HUES48 (cell line): ENCODE data around the gene KLF2.

Experiments
- H3K27ac ChIP-seq: one replicate; pipeline ENCODE4 v1.7.0; 2013; ENCODE audit warnings: low read depth, low read length, inconsistent platforms
- H3K27me3 ChIP-seq: 2 replicates; pipeline ENCODE4 v1.6.1; 2013; ENCODE audit warnings: mild to moderate bottlenecking, low read length; ENCODE audit not compliant: control insufficient read depth, insufficient read depth
- H3K36me3 ChIP-seq: 2 replicates; pipeline ENCODE4 v1.6.1; 2013; ENCODE audit warnings: low read length; ENCODE audit not compliant: control insufficient read depth, insufficient read depth
- H3K4me1 ChIP-seq: 2 replicates; pipeline ENCODE4 v1.6.1; 2013; ENCODE audit warnings: mild to moderate bottlenecking, low read length; ENCODE audit not compliant: control insufficient read depth, insufficient read depth
- H3K4me3 ChIP-seq: 2 replicates; pipeline ENCODE4 v1.5.1; 2013; ENCODE audit warnings: mild to moderate bottlenecking, low read depth, low read length
- H3K9ac ChIP-seq: 2 replicates; pipeline ENCODE4 v1.6.1; 2013; ENCODE audit warnings: mild to moderate bottlenecking, low read depth, low read length, moderate library complexity
- H3K9me3 ChIP-seq: 2 replicates; pipeline ENCODE4 v1.6.1; 2013; ENCODE audit warnings: low read length; ENCODE audit not compliant: control insufficient read depth, insufficient read depth

The KLF2 gene

GRCh38 chr19:16351133-16351809 lies 26.6 kb downstream of the KLF2 start:
- H3K27me3 ChIP-seq = no peaks in the 10 kb centered on the region
- no peaks in the 10 kb centered on the region for H3K9me3 ChIP-seq
- no peak overlapping the region for H3K9ac ChIP-seq
- no peak overlapping the region for H3K4me3 ChIP-seq
- H3K4me1 ChIP-seq = no peaks in the 10 kb centered on the region
- no peak overlapping the region for H3K27ac ChIP-seq
- H3K36me3 ChIP-seq = no peaks in the 10 kb centered on the region

- Histone ChIP-seq H3K27ac (no peak overlapping the region), H3K9ac (no peak overlapping the region), H3K36me3 (no peaks in the 10 kb centered on the region), H3K9me3 (no peaks in the 10 kb centered on the region), H3K4me3 (no peak overlapping the region), H3K27me3 (no peaks in the 10 kb centered on the region), H3K4me1 (no peaks in the 10 kb centered on the region)
These were observed 30.8 kb downstream of the KLF2 start for GRCh38 chr19:16355293-16356043.

DNA sequence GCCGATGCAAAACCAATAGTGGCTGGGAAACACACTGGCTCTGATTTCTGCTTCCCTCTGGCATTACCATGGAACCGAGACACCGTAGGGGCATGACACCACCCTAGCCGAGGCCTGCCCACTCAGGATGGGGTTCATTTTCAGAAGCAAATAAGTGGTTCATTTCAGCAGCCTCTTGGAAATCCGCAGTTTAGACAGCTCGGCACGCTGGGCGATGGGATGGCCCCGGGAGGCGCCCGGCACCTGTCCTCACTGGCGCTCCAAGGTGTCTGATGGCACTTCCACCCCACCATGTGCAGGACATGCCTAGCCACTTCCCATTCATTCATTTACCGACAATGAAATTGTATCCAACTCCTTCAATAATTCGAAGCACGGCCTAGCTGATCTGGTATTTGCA lies 33.8 kb downstream of the KLF2 start:
- H3K9me3 ChIP-seq = no peaks in the 10 kb centered on the region
- no peaks in the 10 kb centered on the region for H3K4me1 ChIP-seq
- no peaks in the 10 kb centered on the region for H3K27me3 ChIP-seq
- no peak overlapping the region for H3K27ac ChIP-seq
- no peaks in the 10 kb centered on the region for H3K36me3 ChIP-seq
- H3K4me3 ChIP-seq = no peak overlapping the region
- no peak overlapping the region for H3K9ac ChIP-seq

GRCh38 chr19:16359074-16359473 lies 34.4 kb downstream of the KLF2 start:
- Histone ChIP-seq H3K9me3 (no peaks in the 10 kb centered on the region), H3K36me3 (no peaks in the 10 kb centered on the region), H3K4me1 (no peaks in the 10 kb centered on the region), H3K27ac (no peak overlapping the region), H3K9ac (no peak overlapping the region), H3K4me3 (no peak overlapping the region), H3K27me3 (no peaks in the 10 kb centered on the region)

GRCh38 chr19:16359964-16360363 lies 35.3 kb downstream of the KLF2 start:
- no peaks in the 10 kb centered on the region for H3K4me1 ChIP-seq
- H3K9me3 ChIP-seq = no peaks in the 10 kb centered on the region
- H3K27me3 ChIP-seq = no peaks in the 10 kb centered on the region
- H3K9ac ChIP-seq = no peak overlapping the region
- H3K27ac ChIP-seq = no peak overlapping the region
- H3K36me3 ChIP-seq = no peaks in the 10 kb centered on the region
- H3K4me3 ChIP-seq = no peak overlapping the region

DNA sequence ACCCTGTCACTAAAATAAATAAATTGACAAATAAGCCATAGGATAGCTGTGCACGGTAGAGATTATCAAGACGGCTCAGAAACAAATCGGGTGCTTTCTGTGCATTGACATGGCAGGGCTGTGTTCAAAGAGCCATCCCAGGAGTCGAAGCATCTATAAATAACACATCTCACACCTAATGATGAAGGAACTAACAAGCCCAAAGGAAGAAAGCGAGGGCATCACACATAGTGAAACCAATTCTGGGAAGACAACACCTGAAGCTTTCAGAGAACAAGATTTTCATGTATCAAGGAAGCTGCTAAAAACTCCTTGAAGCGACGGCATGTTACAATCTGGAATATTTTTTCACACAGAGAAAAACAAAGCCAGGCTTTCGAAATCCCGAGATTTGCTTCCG lies 36.1 kb downstream of the KLF2 start:
- Histone ChIP-seq H3K27ac (no peak overlapping the region), H3K36me3 (no peaks in the 10 kb centered on the region), H3K4me1 (no peaks in the 10 kb centered on the region), H3K9ac (no peak overlapping the region), H3K9me3 (no peaks in the 10 kb centered on the region), H3K4me3 (no peak overlapping the region), H3K27me3 (no peaks in the 10 kb centered on the region)

- H3K4me1 ChIP-seq = peaks cover 1% of the 10 kb centered on the region; the same call in 1 of the 2 replicates
- H3K9ac ChIP-seq = no peak overlapping the region
- H3K9me3 ChIP-seq = no peaks in the 10 kb centered on the region
- no peaks in the 10 kb centered on the region for H3K27me3 ChIP-seq
- no peak overlapping the region for H3K27ac ChIP-seq
- no peaks in the 10 kb centered on the region for H3K36me3 ChIP-seq
- H3K4me3 ChIP-seq = no peak overlapping the region
These were observed 36.6 kb downstream of the KLF2 start for GRCh38 chr19:16361254-16361653.

DNA sequence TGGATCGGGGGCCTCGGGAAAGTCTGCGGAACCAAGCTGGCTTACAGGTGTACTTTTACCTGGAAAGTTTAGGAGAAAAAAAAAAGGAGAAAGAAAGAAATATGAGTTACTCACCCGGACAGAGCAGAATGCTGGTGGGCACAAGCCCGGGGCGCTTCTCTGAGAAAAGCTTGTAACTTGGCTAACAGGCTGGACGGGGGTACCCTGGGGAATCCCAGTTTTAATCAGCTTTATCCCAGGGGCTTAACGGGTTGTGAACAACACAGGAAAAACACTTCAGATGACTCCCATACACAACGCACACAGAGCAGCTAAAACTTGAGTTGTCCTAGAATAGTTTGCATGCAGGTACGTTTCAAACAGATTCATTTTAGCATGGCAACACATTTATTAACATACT lies 37.3 kb downstream of the KLF2 start:
- Histone ChIP-seq H3K4me3 (no peak overlapping the region), H3K36me3 (no peaks in the 10 kb centered on the region), H3K9me3 (no peaks in the 10 kb centered on the region), H3K27me3 (no peaks in the 10 kb centered on the region), H3K27ac (no peak overlapping the region), H3K4me1 (peaks cover 8% of the 10 kb centered on the region), H3K9ac (no peak overlapping the region)

DNA sequence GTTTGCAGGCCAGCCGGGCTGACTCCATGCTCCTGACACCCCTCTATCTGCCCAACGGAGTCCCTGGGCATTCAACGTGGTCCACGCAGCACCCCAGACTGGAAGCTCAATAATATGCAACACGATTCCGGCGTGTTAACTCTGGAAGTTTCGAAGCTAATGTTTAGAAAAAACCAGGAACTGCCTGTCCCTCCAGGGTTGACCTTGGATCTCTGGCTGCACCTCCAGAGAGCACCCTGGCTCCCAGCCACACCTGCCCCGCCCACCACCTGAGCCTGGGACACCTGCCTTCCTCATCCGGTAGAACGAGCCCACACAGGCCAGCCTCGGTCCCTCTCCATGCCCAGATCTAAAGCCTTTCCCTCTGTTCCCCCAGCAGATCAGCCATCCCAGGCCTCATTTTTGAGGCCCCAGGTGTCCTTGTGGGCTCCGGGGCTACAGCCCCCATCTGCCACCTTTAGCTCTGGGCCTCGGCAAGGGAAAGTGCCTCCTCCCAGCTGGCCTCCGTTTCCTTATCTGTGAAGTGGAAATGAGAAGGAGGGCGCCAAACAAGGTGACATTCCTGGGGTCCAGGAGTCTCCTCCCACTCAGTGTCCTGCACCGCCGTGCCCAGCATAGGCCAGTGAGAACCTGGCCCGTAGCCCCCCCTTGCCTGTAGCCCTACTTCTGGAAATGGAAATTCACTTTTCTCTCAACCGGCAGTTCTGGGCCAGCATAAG lies 38.7 kb downstream of the KLF2 start:
- no peaks in the 10 kb centered on the region for H3K9me3 ChIP-seq
- H3K4me3 ChIP-seq = no peak overlapping the region
- H3K9ac ChIP-seq = no peak overlapping the region
- no peaks in the 10 kb centered on the region for H3K36me3 ChIP-seq
- no peaks in the 10 kb centered on the region for H3K27me3 ChIP-seq
- peaks cover 11% of the 10 kb centered on the region for H3K4me1 ChIP-seq
- no peak overlapping the region for H3K27ac ChIP-seq

DNA sequence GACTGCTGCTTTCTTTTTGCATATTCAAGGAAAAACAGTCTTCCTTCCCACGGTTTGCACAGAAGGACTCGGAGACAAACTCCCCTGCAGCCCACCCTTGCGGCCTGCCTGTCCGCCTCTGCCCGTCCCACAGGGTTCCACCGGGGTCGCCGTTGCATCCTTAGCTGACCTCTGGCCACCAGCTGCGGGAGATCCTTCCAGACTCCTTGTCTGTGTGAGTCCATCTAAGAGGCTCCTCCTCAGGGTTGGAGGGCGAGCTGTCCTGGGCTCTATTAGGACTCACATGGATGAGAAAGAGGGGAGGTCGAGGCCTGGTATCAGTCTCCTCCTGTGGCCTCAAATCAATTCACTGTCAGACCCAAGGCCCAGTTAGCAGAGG lies 39.2 kb downstream of the KLF2 start:
- Histone ChIP-seq H3K27me3 (no peaks in the 10 kb centered on the region), H3K4me1 (peaks cover 11% of the 10 kb centered on the region), H3K9me3 (no peaks in the 10 kb centered on the region), H3K9ac (no peak overlapping the region), H3K4me3 (no peak overlapping the region), H3K27ac (no peak overlapping the region), H3K36me3 (no peaks in the 10 kb centered on the region)

DNA sequence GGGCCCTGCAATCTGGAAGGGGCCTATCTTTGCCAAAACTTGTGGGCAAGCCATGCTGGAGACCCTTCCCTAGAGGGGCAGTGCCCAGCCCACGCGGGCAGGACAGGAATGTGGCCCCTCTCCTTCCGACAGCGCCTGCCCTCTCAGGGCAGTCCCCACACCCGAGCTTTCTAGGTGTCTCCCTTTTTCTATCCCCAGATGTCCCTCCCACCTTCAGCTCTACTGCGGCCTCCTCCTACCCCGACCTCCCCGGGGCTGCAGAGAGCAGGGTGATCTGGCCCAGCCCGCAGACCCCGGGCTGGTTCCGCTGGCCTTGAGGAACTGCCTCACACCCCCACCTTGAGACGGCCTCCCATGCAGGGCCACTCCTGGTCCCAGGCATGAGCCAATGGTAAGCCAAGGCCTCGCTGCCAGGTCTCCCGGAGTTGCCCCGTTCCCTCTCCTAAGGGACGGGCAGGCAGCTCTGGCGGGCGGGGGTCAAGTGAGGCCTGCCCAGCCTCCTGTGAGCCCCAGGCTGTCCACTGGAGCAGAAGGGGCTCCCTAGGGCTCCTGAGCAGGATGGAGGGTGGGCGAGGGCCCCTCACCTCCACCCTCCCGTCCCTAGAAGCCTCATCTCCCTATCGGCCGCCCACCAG lies 39.7 kb downstream of the KLF2 start:
- Histone ChIP-seq H3K36me3 (no peaks in the 10 kb centered on the region), H3K4me1 (peaks cover 11% of the 10 kb centered on the region), H3K9ac (no peak overlapping the region), H3K27ac (no peak overlapping the region), H3K9me3 (no peaks in the 10 kb centered on the region), H3K27me3 (no peaks in the 10 kb centered on the region), H3K4me3 (no peak overlapping the region)
